ENCODE results near the gene GPATCH4.

DNA sequence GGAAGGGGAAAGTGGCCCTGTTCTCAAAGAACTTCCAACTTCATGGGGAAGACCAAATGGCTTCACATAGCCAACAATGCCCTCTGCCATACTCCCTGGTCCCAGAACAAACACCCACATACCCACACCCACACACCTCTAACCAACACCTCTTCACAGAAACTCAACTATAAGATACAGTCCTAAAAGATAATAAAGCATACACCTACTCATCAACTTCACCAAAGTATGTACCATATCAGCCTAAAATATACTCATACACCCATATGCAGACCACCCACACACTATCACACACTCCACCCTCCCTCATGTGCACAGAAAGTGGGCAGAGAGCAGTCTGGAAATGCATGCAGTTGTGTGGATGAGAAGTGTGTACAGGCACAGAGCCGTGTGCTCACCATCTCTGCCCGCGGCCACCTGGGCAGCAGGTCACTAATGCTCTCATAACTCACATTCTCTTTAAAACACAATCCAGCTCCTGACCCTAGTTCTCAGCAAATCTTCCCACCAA lies 56.6 kb downstream of the GPATCH4 start:
- TF ChIP-seq, protein P1, sequence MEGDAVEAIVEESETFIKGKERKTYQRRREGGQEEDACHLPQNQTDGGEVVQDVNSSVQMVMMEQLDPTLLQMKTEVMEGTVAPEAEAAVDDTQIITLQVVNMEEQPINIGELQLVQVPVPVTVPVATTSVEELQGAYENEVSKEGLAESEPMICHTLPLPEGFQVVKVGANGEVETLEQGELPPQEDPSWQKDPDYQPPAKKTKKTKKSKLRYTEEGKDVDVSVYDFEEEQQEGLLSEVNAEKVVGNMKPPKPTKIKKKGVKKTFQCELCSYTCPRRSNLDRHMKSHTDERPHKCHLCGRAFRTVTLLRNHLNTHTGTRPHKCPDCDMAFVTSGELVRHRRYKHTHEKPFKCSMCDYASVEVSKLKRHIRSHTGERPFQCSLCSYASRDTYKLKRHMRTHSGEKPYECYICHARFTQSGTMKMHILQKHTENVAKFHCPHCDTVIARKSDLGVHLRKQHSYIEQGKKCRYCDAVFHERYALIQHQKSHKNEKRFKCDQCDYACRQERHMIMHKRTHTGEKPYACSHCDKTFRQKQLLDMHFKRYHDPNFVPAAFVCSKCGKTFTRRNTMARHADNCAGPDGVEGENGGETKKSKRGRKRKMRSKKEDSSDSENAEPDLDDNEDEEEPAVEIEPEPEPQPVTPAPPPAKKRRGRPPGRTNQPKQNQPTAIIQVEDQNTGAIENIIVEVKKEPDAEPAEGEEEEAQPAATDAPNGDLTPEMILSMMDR (IDR thresholded peaks at IDR 0.05 in 2 of 3, conservative IDR thresholded peaks at IDR 0.05 in 1 of 3; ENCODE audit: borderline replicate concordance in 1 of 3, insufficient read depth in 1 of 3, low read depth in 2 of 3, low read length in 2 of 3) = no peak
- TF ChIP-seq TCF7L2 (IDR thresholded peaks at IDR 0.05; ENCODE audit: borderline replicate concordance, extremely low read depth, insufficient read depth, insufficient read length) = no peak

Data from HCT116 (cell line).